ENCODE data around the gene OVCH1.
"Not testable (repeated sequence)": the region's sequence is repeated elsewhere in the genome, so short reads cannot be mapped to it uniquely, and the experiment has no call there.

The OVCH1 gene

DNA sequence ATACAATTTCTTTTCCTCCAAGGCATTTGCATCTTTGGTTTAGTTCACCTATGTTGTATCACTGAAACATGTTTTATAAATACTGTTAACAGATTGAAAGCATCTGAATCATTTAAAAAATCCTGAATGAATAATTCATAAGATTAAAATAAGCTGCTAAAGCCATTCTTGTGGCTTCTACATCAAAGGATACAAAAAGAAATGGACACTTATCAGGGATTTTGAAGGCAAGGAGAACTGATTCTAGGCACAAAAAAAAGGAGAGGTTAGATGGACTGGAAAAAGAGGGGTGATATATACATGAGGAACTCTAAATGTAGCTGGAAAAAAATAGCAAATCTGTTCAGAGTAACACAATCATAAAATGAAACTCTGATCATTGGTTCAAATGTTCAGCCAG, 5.8 kb upstream of the OVCH1 start:
- no peak for DNase-seq

DNA sequence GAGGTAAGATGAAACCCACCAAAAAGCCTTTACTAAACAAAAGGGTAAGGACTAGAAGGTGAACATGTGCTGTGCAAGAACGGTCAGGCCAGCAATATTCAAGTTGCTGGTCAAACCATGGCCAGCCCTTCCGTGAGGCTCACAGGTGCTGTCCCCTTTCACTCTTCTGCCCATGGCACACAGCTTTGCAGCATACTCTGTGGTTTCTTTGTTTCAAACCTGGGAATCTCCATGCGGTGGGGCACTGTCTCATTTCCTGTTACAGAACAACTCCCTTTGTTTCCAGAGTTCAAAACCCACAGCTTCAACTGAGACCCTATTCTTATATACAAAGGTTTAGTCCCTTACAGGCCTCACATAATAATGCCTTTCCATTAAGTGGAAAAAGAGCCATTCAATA, 1.7 kb upstream of the OVCH1 start:
- no peak for DNase-seq

DNA sequence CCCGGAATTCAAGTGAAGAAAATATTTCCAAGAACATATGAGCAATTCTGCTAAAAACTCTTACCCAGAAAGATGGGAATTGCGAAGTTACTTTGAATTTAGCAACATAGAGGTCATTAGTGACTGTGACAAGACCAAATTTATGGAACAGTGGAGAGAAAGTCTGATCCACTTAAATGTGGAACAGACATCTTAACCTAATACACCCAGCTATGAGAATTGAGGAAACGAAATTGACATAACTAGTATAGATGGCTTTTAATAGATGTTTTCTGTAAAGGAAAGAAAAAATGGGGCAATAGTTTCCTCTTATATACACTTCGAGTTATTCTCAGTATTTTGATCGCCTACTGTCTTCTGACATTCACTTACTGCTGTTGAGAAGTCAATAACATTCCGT, 4.6 kb downstream of the OVCH1 start:
- no peak for DNase-seq

DNA sequence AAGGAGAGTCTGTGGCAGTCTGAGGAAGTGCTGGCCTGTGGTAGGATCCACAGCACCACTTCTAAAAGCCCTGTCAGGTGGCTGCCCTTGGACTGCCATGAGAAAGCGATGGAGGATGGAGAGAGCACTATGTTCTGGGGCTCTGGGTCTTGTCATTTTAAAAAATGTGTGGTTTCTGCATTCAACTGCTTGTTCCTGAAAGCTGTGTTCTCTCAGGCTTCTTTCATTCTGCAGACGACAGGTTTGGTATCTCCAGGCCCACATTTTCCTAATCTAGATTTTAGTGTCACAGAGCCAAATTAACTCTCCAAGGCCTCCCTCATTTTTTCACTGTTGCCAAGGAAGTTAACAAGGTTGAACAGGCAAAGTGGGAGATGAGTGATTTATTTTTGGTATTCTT, 10.5 kb downstream of the OVCH1 start:
- no peak for DNase-seq

DNA sequence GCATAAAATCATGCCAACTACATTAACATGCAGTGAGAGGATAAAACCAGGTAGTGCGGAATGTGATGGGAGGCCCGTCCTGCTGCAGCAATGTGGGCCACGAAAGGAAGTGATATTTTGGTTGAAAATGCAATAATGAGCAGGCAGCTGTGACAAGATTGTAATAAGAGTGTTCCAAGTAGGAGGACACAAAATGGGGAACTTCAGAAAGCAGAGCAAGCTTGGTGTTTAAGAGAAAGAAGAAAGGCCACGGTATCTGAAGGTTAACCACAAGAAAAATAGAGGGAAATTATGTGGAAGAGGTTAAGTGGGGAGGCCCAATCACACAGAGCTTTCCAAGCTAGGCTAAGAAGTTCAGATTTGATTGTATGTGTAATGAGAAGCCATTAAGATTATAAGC, 34.3 kb downstream of the OVCH1 start:
- DNase-seq = no peak

DNA sequence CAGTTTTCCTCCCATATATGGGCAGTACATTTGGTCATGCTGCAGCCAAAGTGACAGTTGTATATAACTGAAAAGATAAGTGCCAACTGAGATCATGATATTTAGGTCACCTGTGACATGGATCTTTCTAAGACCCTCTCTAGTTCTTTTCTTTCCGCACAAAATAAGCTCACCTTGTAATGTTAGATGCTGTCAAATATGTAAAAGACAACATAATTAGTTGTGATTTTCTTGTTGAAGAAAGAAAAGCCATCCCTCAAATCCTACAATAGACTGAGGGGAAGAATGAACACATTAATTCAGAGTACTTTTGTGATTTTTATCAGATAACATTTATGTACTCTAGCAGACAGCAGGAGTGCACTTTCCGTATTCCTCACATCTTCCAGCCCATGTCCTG, 37.4 kb downstream of the OVCH1 start:
- DNase-seq = no peak

DNA sequence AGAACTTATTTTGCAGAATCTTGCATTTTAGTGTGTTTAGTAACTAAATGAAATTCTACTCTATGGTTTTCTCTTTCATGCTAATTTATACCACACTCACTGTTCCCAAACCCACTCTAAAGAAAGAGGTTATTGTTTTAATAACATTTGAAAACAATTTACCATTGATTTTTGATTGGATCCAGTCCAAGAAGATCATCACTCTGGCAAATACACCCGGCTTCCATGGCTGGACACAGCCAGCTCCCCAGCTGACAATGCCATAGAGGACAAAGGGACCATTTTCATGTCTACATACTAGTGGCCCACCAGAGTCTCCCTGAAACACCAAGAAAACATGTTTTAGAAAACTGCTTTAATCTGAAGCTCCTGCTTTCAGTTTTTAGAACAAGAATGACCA, 42.4 kb downstream of the OVCH1 start:
- no peak for DNase-seq

DNA sequence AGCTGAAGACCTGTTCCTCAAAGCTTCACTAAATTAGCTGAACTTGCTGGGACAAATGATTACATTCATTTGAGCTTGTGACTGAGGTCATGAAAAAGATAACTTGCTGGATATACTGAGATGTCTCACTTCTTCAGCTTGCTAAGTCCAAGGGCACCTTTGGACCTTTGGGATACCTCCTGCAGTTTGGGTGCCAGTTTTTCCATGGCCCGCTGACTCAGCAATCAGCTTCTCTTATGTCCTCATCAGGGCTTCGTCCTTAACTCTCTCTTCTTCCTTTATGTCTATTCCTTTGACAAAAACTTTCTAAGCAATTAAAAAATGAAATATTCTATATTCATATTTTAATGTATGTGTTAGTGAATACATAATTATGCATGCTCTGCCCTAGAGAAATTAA, 45.6 kb downstream of the OVCH1 start:
- DNase-seq = no peak

DNA sequence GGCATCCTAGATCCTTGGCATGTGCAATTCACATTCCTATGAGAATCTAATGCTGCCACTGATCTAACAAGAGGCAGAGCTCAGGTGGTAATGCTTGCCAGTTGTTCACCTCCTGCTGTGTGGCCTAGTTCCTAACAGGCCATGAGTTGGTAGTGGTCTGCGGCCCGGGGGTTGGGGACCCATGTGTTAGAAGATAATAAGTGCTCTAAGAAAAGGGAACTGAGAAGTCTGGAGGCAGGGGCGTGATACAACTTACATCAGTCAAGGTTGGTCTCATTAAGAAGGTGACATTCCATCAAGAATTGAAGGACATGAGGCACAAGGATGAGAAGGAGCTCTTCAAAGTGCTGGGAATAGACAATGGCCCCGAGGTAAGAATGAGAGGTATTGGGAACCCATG, 49.3 kb downstream of the OVCH1 start:
- DNase-seq = no peak

DNA sequence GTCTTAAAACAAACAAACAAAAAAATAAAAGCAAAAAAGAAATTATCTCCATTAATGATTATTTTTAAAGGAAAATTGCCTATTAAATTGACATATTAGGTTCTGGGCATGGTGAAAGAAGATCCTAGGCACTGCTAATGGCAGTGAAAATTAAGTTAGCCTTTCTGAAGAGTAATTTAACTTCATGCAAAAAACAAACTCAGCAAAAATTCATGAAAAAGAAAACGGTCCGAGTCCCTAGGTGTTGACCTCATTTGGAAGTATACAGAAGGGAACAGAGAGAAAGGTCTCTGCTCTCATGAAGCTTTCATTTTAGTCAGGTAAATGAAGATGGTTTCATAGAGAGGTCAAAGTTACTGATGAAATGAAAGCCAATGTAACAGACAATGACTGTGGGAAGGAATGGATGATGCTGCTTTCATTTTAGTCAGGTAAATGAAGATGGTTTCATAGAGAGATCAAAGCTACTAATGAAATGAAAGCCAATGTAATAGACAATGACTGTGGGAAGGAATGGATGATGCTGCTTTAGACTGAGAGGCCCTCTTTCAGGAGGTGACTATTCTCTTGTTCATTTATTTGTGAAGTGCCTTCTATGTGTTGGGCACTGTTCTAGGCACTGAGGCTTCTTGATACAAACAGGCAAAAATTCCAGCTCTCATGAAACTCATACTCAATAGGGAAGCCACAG, 50.1 kb downstream of the OVCH1 start:
- DNase-seq = no peak

DNA sequence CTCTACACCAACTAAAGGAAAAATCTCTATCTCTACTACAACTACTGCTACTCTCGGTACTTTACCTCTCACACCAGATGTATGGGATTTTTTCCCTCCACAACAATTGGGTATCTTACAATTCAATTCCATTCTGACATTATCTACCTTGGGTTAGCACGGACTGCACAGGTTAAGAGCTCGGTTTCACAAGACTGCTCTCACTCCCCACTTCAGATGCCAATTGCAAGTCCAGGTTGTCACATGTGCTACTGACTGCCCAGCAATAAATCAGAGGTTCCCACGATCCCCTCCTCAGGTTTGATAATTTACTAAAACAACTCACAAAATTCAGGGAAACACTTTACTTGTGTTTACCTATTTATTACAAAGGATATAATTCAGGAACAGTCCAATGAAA, 58.0 kb downstream of the OVCH1 start:
- DNase-seq = no peak

DNA sequence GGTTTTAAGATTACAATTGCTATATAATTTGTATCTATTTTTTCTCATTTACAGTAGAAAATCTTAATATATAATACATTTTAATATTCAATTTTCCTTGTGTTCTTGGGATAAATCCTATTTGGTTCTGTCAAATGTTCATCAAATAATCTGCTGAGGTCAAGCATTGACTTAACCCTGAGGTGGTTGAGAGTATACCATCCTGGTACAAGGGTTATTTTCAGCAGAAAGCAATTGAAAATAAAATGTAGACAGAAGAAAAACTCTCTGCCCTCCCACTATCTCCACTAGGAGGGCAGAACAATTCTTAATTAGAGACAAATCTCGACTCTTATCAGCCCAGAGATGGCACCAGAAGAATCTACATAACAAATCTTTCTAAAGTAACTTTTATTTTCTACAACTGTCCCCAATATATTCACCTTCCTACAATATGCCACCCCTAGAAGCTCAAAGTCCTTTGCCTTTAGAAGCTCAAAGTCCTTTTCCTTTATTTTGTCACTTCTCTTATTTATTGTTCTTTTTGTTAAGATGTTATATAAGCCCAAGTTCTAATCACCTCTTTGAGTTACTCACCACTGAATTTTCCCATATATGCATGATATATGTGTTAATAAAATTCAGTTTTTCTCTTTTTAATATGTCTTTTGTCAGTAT, 58.6 kb downstream of the OVCH1 start:
- DNase-seq = no peak

DNA sequence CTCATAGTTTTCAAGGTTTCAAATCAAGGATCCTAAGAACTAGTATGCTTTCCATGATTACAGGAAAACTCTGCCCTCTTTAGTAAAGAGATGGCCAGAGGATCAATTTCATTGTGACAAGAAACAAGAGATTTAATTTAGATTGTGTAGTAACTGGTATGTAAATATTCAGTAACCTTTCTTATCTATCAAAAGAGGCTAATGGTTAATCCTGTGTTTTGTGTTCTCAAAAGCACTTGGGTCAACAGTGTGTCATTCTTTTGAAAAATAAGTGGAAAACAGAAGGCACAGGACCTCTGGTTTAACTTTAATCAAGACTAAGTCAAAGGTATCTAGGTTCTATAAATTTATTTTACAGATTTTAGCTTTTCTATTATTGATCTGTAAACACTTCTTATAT, 59.9 kb downstream of the OVCH1 start:
- no peak for DNase-seq

DNA sequence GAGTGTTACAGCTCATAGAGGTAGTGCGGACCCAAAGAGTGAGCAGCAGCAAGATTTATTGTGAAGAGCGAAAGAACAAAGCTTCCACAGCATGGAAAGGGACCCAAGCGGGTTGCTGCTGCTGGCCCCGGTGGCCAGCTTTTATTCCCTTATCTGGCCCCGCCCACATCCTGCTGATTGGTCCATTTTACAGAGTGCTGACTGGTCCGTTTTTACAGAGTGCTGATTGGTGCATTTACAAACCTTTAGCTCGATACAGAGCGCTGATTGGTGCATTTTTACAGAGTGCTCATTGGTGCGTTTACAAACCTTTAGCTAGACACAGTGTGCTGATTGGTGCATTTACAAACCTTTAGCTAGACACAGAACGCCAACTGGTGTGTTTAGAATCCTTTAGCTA, 60.7 kb downstream of the OVCH1 start:
- DNase-seq = not testable (repeated sequence)

DNA sequence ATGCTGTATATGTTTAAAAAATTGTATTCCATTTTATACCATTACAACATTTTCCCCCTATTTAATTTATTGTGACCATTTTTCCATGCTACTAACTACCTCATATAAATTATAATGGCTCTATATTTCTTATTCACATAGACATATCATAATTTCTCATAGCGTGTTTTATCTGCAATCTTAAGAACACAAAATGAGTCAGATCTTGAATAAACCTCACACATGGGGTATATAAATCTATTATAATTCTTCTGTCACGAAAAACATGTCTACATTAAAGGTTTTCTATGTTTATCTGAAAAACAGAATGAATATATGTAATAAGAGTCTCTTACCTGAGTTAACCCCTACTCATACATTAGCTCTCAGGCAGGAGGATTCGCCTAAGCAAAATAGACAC, 66.0 kb downstream of the OVCH1 start:
- no peak for DNase-seq

DNA sequence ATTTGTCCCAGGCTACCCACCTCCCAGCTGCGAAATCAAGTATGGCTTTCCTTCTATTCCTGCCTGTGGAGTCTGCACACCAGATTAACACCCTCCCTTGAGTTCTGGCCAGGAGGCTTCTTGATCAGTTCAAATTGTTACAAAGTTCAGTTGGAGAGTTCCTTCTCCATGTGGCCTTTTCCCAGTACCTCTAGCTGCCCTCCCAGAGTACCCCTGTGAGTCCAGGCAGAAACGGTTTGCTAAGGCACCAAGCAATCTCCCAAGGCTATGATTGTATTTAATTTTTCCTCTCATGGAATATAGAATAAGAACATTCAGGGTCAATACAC, 66.8 kb downstream of the OVCH1 start:
- DNase-seq = no peak

DNA sequence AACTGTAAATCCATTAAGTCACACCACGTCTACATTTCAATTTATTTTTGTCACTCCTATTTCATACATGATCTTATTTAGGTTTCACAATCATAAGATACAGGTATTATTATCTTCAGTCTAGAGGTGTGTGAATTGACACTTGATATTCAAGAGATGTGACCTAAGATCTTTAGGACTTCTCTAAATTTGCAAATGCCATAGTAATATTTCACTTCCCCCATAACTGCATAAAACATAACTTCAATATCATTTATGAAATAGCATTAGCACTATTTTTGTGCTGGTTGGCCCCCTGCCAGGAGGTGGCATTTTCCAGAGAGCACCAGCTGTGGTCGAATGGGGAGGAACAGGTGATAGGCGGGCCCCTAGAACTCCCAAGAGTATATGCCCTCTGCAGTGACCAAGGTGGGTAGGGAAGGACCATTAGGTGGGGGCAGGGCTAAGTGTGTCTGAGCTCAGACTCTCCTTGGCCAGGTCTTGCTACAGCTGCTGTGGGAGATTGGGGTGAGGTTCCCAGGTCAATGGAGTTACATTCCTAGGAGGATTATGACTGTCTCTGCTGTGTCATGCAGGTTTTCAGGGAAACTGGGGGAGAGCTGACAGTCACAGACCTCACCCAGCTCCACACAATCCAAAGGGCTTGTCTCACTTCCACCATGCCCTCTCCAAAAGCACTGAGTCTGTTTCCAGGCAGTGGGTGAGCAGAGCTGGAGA, 67.3 kb downstream of the OVCH1 start:
- no peak for DNase-seq

DNA sequence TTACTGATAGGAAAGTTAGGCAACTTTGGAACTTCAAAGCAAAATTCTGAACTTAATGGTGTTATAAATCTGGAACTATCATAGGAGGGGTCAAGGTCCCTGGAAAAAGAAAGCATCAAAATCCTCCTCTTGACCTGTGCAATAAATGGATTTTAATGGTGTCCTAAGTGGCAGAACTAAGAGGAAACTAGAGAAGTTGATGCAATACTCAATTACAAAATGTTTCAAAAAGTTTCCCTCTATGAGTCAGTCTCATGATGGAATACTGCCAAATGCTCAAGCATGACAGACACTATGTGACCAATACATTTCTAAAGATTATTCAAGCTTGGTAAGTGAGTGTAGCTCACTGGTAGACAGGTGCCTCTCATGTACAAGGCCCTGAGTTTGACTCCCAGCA, 68.9 kb downstream of the OVCH1 start:
- DNase-seq = no peak

DNA sequence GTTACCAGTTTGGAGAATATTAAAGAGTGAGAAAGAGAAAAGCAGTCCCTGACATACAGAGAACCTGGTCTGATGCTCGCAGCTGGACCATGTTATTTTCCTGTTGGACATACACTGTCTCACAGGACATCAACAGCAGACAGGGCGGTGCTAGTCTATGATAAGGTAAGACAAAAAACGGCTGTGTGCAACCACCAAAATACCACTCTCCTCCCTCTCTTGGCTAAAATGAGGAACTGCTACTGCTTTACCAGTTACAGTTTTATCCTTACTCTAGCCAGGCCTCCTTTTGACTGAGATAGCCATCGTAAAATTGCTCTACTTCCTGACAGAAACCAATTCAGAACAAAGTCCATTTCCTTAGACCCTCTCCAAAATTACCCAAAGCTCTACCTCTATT, 69.5 kb downstream of the OVCH1 start:
- no peak for DNase-seq

DNA sequence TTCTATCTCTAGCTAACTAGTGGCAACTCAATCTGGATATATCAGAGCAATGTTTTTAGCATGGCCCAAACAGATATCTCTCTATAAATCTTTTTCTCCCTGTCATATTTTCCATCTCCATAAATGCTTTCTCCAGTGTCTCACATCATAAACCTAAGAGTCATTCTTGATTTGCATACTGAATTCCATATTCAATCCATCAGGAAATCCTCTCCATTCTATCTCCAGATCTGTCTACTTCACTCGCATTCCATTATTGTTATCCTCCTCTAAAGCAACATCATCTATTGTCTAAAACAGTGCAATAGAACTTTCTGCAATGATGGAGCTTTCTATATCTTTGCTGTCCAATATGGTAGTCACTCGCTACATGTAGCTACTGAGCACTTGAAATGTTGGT, 71.0 kb downstream of the OVCH1 start:
- DNase-seq = no peak

DNA sequence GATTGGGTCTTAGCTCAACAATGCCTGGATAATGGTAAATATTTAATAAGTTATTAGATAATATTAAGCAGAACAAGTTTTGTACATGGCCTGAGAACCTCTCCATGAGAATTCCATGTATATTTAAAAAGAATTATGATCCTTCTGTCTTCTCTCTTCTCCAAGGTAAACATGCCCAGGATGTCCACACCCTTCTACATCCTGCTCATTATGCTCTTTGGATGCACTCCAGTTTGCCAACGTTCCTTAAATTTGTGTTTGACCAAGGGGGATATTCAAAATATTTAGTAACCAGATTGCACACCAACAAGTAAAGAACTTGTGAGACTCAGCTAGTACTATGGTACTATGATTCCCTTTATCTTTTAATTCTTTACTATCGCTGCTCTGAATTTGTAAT, 71.8 kb downstream of the OVCH1 start:
- no peak for DNase-seq

DNA sequence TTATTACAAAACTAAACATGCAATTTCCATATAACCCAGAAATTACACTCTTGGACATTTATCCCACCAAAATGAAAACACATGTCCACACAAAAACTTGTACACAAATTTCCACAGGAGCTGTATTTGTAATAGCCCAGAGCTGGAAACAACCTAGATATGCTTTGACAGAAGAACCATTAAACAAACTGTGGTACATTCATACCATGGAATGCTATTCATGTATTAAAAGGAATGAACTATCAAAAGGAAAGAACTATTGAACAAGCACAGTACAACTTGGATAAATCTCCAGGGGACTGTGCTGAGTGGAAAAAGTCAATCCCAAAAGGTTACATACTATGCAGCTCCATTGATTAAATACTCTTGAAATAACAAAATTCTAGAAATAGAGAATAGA, 80.7 kb downstream of the OVCH1 start:
- no peak for DNase-seq

DNA sequence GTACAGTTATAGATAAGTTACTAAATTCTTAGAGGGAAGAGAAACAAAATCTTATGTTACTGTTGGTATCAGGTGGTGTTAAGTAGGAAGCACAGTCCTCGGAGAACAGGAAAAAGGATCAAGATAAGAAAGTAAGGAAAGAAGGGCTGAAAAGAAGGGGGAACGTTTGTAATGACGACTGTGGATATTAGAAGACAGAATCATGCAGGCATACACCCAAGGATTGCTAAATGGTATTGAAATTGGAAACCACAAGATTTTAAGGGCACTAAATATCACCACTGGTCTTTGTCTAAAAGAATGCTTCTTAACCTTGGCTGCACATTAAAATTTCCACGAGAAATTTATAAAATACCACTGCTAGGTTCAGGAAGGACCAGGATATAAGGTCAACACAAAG, 82.4 kb downstream of the OVCH1 start:
- DNase-seq = no peak

DNA sequence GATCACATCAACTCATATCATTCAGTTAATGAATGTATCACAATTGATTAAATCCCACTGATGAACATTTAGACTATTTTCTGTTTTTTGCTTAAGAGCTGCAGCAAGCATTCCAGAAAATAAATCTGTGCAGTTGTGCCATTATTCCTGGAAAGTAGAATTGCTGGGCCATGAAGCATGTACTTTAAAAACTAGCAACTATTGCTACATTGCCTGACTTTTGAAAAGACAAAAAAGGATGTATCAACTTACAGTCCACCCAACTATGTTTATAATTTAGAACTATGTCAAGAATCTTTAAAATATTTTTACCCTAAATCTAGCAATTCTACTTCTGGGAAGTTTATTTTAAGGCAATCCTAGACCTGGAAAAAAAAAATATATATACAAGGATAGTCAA, 83.1 kb downstream of the OVCH1 start:
- no peak for DNase-seq

DNA sequence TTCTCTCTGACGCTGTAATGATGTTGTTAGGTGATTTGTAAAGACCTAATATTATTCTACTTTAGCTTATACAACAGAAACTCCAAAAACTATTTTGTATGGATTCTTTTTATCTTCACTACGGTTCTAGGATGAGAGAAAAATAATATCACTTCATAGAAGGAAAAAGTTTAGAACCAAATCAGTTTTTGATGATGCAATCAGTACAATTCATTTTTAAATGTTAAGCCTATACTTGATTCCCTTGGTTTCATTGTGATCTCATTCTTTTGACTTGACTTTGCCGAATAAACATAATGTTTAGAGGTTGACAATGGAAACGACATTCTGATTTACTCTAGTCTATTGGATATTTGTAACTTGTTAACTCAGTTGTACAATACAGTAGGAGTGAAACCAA, 91.9 kb downstream of the OVCH1 start:
- no peak for DNase-seq

Data from NCI-H2081 treated with DMSO at 0.1 percent for 48 hours (cell line).